Left lung (tissue), 10 donors: ENCODE measurements around the gene TCERG1L. TPM values are rescaled to one million over a fixed set of nuclear protein-coding genes. Genes with fewer than 3 reads are reported as not detected.

Experiments used
- ATAC-seq: fragments of 200-7000 bp; cut with Tn5 transposase; one replicate; pipeline ENCODE4 v1.9.1; 2020; ENCODE audit warnings: moderate library complexity
- DNase-seq, 4 donors: peaks; one replicate each; pipeline ENCODE4 v3.0.0-alpha.2; 2013 to 2020
- H3K27ac ChIP-seq, 2 donors: fragments of 200-600 bp; sonication (generic) in 1 of 2; one replicate each; pipeline versions ENCODE4 v1.5.0 to v1.8.0; 2020 to 2021
- H3K27me3 ChIP-seq, 2 donors: fragments of 200-600 bp; sonication (generic) in 1 of 2; one replicate each; pipeline versions ENCODE4 v1.5.0 to v1.8.0; 2020 to 2021
- H3K36me3 ChIP-seq, 2 donors: fragments of 200-600 bp; sonication (generic) in 1 of 2; one replicate each; pipeline versions ENCODE4 v1.5.0 to v1.8.0; 2020 to 2021
- H3K4me1 ChIP-seq, 2 donors: fragments of 200-600 bp; one replicate each; pipeline ENCODE4 v1.8.0; 2021
- H3K4me3 ChIP-seq, 2 donors: fragments of 200-600 bp; sonication (generic) in 1 of 2; one replicate each; pipeline versions ENCODE4 v1.5.0 to v1.8.0; 2020 to 2021; ENCODE audit warnings: mild to moderate bottlenecking in 1 of 2
- H3K9me3 ChIP-seq, 2 donors: fragments of 200-600 bp; sonication (generic) in 1 of 2; one replicate each; pipeline versions ENCODE4 v1.5.0 to v1.8.0; 2020 to 2021
- CTCF ChIP-seq, 2 donors: fragments of 200-600 bp; sonication (generic) in 1 of 2; IDR thresholded peaks; one replicate each; pipeline versions ENCODE4 v1.5.0 to v1.8.0; 2021; ENCODE audit warnings: antibody characterized with exemption in 2 of 2
- intact Hi-C, 2 donors: fragments of 100-400 bp; cut with DNase I; formaldehyde crosslinking; loops; one replicate each; pipeline versions ENCODE4 v1.11.2 to v1.14.2; 2022
- polyA plus RNA-seq, 6 donors: library from polyadenylated mRNA; unstranded; fragments of 120-200 nt; gene quantifications; one replicate each; pipeline ENCODE4 v1.2.1, GENCODE V29; 2013; ENCODE audit not compliant: insufficient read length in 6 of 6
- total RNA-seq, 2 donors: library from RNA; stranded (reverse); fragmentation: NEBNext Ultra II Directional; extraction: Animal tissue kit (Norgen Biotek cat#: 25700); gene quantifications; one replicate each; pipeline ENCODE4 v1.2.1, GENCODE V29; 2021
- donor health status: DM: no; HTN: yes; CAD: no.
- donor health status: DM: no; HTN: no; CAD: no.

The TCERG1L gene
- total and polyA plus RNA-seq, 8 donors: 0.35 to 0.72 (median 0.48) TPM; not detected in 2

GRCh38 chr10:131094527-131095312 is 216.8 kb downstream of the TCERG1L start:
- no peak for TF ChIP-seq CTCF (IDR thresholded peaks at IDR 0.05)
- DNase-seq: peak; percentile 44 to 81 (median 70)
- no peak overlapping the region for H3K27ac ChIP-seq
- intact Hi-C loops: no loop called here
- peak; percentile 66 for ATAC-seq
- no peaks in the 10 kb centered on the region for H3K4me1 ChIP-seq
- H3K36me3 ChIP-seq: no peaks in the 10 kb centered on the region
- H3K4me3 ChIP-seq: no peak overlapping the region
- peaks cover 0 to 8% of the 10 kb centered on the region in 2 donors for H3K27me3 ChIP-seq
- no peaks in the 10 kb centered on the region for H3K9me3 ChIP-seq

GRCh38 chr10:131093795-131094366 is 217.6 kb downstream of the TCERG1L start:
- no peak for ATAC-seq
- no peak for TF ChIP-seq CTCF (IDR thresholded peaks at IDR 0.05)
- Histone ChIP-seq H3K4me3 (no peak overlapping the region), H3K36me3 (no peaks in the 10 kb centered on the region), H3K27me3 (peaks cover 0 to 10% of the 10 kb centered on the region in 2 donors), H3K27ac (no peak overlapping the region), H3K4me1 (no peaks in the 10 kb centered on the region), H3K9me3 (no peaks in the 10 kb centered on the region)
- peak in 1 of 4 donors; percentile 70 for DNase-seq
- intact Hi-C loops: no loop called here

GRCh38 chr10:131093346-131093745 is 218.2 kb downstream of the TCERG1L start:
- Histone ChIP-seq H3K27me3 (peaks cover 0 to 10% of the 10 kb centered on the region in 2 donors), H3K27ac (no peak overlapping the region), H3K4me3 (no peak overlapping the region), H3K9me3 (no peaks in the 10 kb centered on the region), H3K36me3 (no peaks in the 10 kb centered on the region), H3K4me1 (no peaks in the 10 kb centered on the region)
- ATAC-seq: no peak
- intact Hi-C loops: no loop called here
- no peak for TF ChIP-seq CTCF (IDR thresholded peaks at IDR 0.05)
- DNase-seq: peak in 1 of 4 donors; percentile 70

- peaks cover 0 to 10% of the 10 kb centered on the region in 2 donors for H3K27me3 ChIP-seq
- no peak overlapping the region for H3K4me3 ChIP-seq
- no peaks in the 10 kb centered on the region for H3K36me3 ChIP-seq
- peak in 1 of 4 donors; percentile 50 for DNase-seq
- no peaks in the 10 kb centered on the region for H3K9me3 ChIP-seq
- H3K4me1 ChIP-seq: no peaks in the 10 kb centered on the region
- intact Hi-C loops: no loop called here
- ATAC-seq: no peak
- no peak for TF ChIP-seq CTCF (IDR thresholded peaks at IDR 0.05)
- no peak overlapping the region for H3K27ac ChIP-seq
These were observed 218.6 kb downstream of the TCERG1L start for GRCh38 chr10:131092876-131093275.

- no peak overlapping the region for H3K27ac ChIP-seq
- H3K4me1 ChIP-seq: no peaks in the 10 kb centered on the region
- H3K4me3 ChIP-seq: no peak overlapping the region
- ATAC-seq: no peak
- no peaks in the 10 kb centered on the region for H3K9me3 ChIP-seq
- DNase-seq: peak in 1 of 4 donors; percentile 76
- TF ChIP-seq CTCF (IDR thresholded peaks at IDR 0.05): no peak
- peaks cover 0 to 15% of the 10 kb centered on the region in 2 donors for H3K27me3 ChIP-seq
- no peaks in the 10 kb centered on the region for H3K36me3 ChIP-seq
- intact Hi-C loops: no loop called here
These were observed 219.1 kb downstream of the TCERG1L start for GRCh38 chr10:131092386-131092785.
